ENCODE data around the gene PCDHGB7. TPM values are rescaled to one million over a fixed set of nuclear protein-coding genes. Genes with fewer than 3 reads are reported as not detected.
"Not testable (repeated sequence)": the region's sequence is repeated elsewhere in the genome, so short reads cannot be mapped to it uniquely, and the experiment has no call there.

Gene PCDHGB7
- total and polyA plus RNA-seq, 4 donors = 0.74 to 3.1 (median 1.2) TPM

DNA sequence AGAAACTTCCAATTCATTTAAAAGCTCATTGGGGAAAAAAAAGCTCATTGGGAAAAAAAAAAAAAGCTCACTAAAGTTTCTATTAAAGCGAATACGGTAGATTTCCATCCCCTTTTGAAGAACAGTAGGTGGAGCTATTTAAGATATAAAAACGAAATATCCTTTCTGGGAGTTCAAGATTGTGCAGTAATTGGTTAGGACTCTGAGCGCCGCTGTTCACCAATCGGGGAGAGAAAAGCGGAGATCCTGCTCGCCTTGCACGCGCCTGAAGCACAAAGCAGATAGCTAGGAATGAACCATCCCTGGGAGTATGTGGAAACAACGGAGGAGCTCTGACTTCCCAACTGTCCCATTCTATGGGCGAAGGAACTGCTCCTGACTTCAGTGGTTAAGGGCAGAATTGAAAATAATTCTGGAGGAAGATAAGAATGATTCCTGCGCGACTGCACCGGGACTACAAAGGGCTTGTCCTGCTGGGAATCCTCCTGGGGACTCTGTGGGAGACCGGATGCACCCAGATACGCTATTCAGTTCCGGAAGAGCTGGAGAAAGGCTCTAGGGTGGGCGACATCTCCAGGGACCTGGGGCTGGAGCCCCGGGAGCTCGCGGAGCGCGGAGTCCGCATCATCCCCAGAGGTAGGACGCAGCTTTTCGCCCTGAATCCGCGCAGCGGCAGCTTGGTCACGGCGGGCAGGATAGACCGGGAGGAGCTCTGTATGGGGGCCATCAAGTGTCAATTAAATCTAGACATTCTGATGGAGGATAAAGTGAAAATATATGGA, 13.0 kb downstream of the PCDHGB7 start, which contains the start of gene PCDHGA12:
TSS of gene PCDHGA12 (plus strand) at position 176 of the 782 bp plus-strand sequence. CDS start at position 429, 253 bp downstream.
- H3K9me3 ChIP-seq (ENCODE audit: control insufficient read depth in 4 of 4, low read length in 3 of 4) = peaks cover 45 to 78% (median 51%) of the 10 kb centered on the region in 4 donors
- peaks cover 0 to 4% (median 0%) of the 10 kb centered on the region in 4 donors for H3K36me3 ChIP-seq (ENCODE audit: control insufficient read depth in 4 of 4, insufficient read depth in 3 of 4, low read depth in 1 of 4, low read length in 3 of 4)
- WGBS = 14% methylated on average over 33 of the region's 33 CpGs
- H3K27ac ChIP-seq (ENCODE audit: low read depth in 1 of 2, low read length in 2 of 2) = no peak within 1 kb of the TSS
- H3K27me3 ChIP-seq (ENCODE audit: control insufficient read depth in 4 of 4, insufficient read depth in 4 of 4, low read length in 3 of 4) = no peaks in the 10 kb centered on the region
- H3K4me3 ChIP-seq (ENCODE audit: low read depth in 1 of 3, low read length in 3 of 3) = peak within 1 kb of the TSS; percentile 15 to 72 (median 62)
- H3K4me1 ChIP-seq (ENCODE audit: control insufficient read depth in 4 of 4, insufficient read depth in 4 of 4, low read length in 3 of 4) = peaks cover 0 to 11% (median 2%) of the 10 kb centered on the region in 4 donors
- H3K9ac ChIP-seq (ENCODE audit: low read depth in 1 of 2, low read length in 2 of 2) = no peak within 1 kb of the TSS
- no peak for TF ChIP-seq HNF4G (IDR thresholded peaks at IDR 0.05)
- no peak for TF ChIP-seq GABPA (IDR thresholded peaks at IDR 0.05 in 1 of 2, conservative IDR thresholded peaks at IDR 0.05 in 1 of 2)
- TF ChIP-seq NR2F2 (IDR thresholded peaks at IDR 0.05) = no peak
- TF ChIP-seq ZBTB33 (IDR thresholded peaks at IDR 0.05) = no peak
- peak; percentile 16 for TF ChIP-seq CTCF (IDR thresholded peaks at IDR 0.05; ENCODE audit: low read depth, low read length, missing input control)
- TF ChIP-seq FOXA1 (IDR thresholded peaks at IDR 0.05) = no peak
- no peak for TF ChIP-seq FOXA2 (IDR thresholded peaks at IDR 0.05)
- peak; percentile 55 to 76 for TF ChIP-seq RAD21 (IDR thresholded peaks at IDR 0.05)
- TF ChIP-seq, protein P1, sequence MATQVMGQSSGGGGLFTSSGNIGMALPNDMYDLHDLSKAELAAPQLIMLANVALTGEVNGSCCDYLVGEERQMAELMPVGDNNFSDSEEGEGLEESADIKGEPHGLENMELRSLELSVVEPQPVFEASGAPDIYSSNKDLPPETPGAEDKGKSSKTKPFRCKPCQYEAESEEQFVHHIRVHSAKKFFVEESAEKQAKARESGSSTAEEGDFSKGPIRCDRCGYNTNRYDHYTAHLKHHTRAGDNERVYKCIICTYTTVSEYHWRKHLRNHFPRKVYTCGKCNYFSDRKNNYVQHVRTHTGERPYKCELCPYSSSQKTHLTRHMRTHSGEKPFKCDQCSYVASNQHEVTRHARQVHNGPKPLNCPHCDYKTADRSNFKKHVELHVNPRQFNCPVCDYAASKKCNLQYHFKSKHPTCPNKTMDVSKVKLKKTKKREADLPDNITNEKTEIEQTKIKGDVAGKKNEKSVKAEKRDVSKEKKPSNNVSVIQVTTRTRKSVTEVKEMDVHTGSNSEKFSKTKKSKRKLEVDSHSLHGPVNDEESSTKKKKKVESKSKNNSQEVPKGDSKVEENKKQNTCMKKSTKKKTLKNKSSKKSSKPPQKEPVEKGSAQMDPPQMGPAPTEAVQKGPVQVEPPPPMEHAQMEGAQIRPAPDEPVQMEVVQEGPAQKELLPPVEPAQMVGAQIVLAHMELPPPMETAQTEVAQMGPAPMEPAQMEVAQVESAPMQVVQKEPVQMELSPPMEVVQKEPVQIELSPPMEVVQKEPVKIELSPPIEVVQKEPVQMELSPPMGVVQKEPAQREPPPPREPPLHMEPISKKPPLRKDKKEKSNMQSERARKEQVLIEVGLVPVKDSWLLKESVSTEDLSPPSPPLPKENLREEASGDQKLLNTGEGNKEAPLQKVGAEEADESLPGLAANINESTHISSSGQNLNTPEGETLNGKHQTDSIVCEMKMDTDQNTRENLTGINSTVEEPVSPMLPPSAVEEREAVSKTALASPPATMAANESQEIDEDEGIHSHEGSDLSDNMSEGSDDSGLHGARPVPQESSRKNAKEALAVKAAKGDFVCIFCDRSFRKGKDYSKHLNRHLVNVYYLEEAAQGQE (IDR thresholded peaks at IDR 0.05) = no peak
- TF ChIP-seq EGR1 (IDR thresholded peaks at IDR 0.05; ENCODE audit: low read depth in 2 of 2) = no peak
- TF ChIP-seq SP1 (IDR thresholded peaks at IDR 0.05) = no peak
- no peak for TF ChIP-seq JUND (IDR thresholded peaks at IDR 0.05)
- TF ChIP-seq RXRA (IDR thresholded peaks at IDR 0.05) = no peak
- DNase-seq (ENCODE audit: low spot score) = no peak

- Histone ChIP-seq H3K4me3 (ENCODE audit: low read depth in 1 of 3, low read length in 3 of 3) (peak overlapping the region in 2 of 3 donors; percentile 62 to 72), H3K27me3 (ENCODE audit: control insufficient read depth in 4 of 4, insufficient read depth in 4 of 4, low read length in 3 of 4) (no peaks in the 10 kb centered on the region), H3K36me3 (ENCODE audit: control insufficient read depth in 4 of 4, insufficient read depth in 3 of 4, low read depth in 1 of 4, low read length in 3 of 4) (peaks cover 0 to 3% (median 0%) of the 10 kb centered on the region in 4 donors), H3K4me1 (ENCODE audit: control insufficient read depth in 4 of 4, insufficient read depth in 4 of 4, low read length in 3 of 4) (peaks cover 0 to 11% (median 2%) of the 10 kb centered on the region in 4 donors), H3K27ac (ENCODE audit: low read depth in 1 of 2, low read length in 2 of 2) (no peak overlapping the region), H3K9ac (ENCODE audit: low read depth in 1 of 2, low read length in 2 of 2) (no peak overlapping the region), H3K9me3 (ENCODE audit: control insufficient read depth in 4 of 4, low read length in 3 of 4) (peaks cover 40 to 77% (median 46%) of the 10 kb centered on the region in 4 donors)
- DNase-seq (ENCODE audit: low spot score) = no peak
- no peak for TF ChIP-seq NR2F2 (IDR thresholded peaks at IDR 0.05)
- no peak for TF ChIP-seq FOXA2 (IDR thresholded peaks at IDR 0.05)
- TF ChIP-seq YY1 (IDR thresholded peaks at IDR 0.05) = no peak
- no peak for TF ChIP-seq HNF4G (IDR thresholded peaks at IDR 0.05)
- WGBS = 20% methylated on average over 37 of the region's 37 CpGs
Observed at GRCh38 chr5:141431286-141431685, 13.8 kb downstream of the PCDHGB7 start.

GRCh38 chr5:141432308-141432707, 14.8 kb downstream of the PCDHGB7 start:
- H3K4me1 ChIP-seq (ENCODE audit: control insufficient read depth in 4 of 4, insufficient read depth in 4 of 4, low read length in 3 of 4) = peaks cover 0 to 11% (median 2%) of the 10 kb centered on the region in 4 donors
- H3K4me3 ChIP-seq (ENCODE audit: low read depth in 1 of 3, low read length in 3 of 3) = peak overlapping the region in 2 of 3 donors; percentile 62 to 72
- not testable (repeated sequence) for H3K9ac ChIP-seq (ENCODE audit: low read depth in 1 of 2, low read length in 2 of 2); H3K27me3 ChIP-seq (ENCODE audit: control insufficient read depth in 4 of 4, insufficient read depth in 4 of 4, low read length in 3 of 4); DNase-seq (ENCODE audit: low spot score); H3K36me3 ChIP-seq (ENCODE audit: control insufficient read depth in 4 of 4, insufficient read depth in 3 of 4, low read depth in 1 of 4, low read length in 3 of 4); H3K27ac ChIP-seq (ENCODE audit: low read depth in 1 of 2, low read length in 2 of 2)
- peaks cover 30 to 68% (median 37%) of the 10 kb centered on the region in 4 donors for H3K9me3 ChIP-seq (ENCODE audit: control insufficient read depth in 4 of 4, low read length in 3 of 4)
- WGBS = 38% methylated on average over 38 of the region's 38 CpGs

DNA sequence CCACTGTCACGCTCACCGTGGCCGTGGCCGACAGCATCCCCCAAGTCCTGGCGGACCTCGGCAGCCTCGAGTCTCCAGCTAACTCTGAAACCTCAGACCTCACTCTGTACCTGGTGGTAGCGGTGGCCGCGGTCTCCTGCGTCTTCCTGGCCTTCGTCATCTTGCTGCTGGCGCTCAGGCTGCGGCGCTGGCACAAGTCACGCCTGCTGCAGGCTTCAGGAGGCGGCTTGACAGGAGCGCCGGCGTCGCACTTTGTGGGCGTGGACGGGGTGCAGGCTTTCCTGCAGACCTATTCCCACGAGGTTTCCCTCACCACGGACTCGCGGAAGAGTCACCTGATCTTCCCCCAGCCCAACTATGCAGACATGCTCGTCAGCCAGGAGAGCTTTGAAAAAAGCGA, 15.2 kb downstream of the PCDHGB7 start:
- Histone ChIP-seq H3K4me1 (ENCODE audit: control insufficient read depth in 4 of 4, insufficient read depth in 4 of 4, low read length in 3 of 4) (peaks cover 0 to 11% (median 2%) of the 10 kb centered on the region in 4 donors), H3K4me3 (ENCODE audit: low read depth in 1 of 3, low read length in 3 of 3) (peak overlapping the region in 1 of 3 donors; percentile 26), H3K9me3 (ENCODE audit: control insufficient read depth in 4 of 4, low read length in 3 of 4) (peaks cover 26 to 64% (median 33%) of the 10 kb centered on the region in 4 donors)
- H3K27ac ChIP-seq (ENCODE audit: low read depth in 1 of 2, low read length in 2 of 2); DNase-seq (ENCODE audit: low spot score); H3K36me3 ChIP-seq (ENCODE audit: control insufficient read depth in 4 of 4, insufficient read depth in 3 of 4, low read depth in 1 of 4, low read length in 3 of 4); H3K9ac ChIP-seq (ENCODE audit: low read depth in 1 of 2, low read length in 2 of 2); H3K27me3 ChIP-seq (ENCODE audit: control insufficient read depth in 4 of 4, insufficient read depth in 4 of 4, low read length in 3 of 4): not testable (repeated sequence)
- WGBS = 27% methylated on average over 29 of the region's 29 CpGs

Data from liver (tissue), 9 donors.